ENCODE data around the gene CR2.

GRCh38 chr1:207462535-207462934 lies 8.4 kb downstream of the CR2 start:
- TF ChIP-seq EZH2 (IDR thresholded peaks at IDR 0.05; ENCODE audit: low read length) (no peak), CTCF (optimal IDR thresholded peaks at IDR 0.05 in 1 of 3, IDR thresholded peaks at IDR 0.05 in 1 of 3, conservative IDR thresholded peaks at IDR 0.05 in 1 of 3; ENCODE audit: extremely low read depth in 1 of 3, insufficient read depth in 2 of 3, low read length in 3 of 3) (no peak)

Data from keratinocyte (primary cell).